Calu3 (cell line): ENCODE results near the gene ZMAT3. TPM values are rescaled to one million over a fixed set of nuclear protein-coding genes. Genes with fewer than 3 reads are reported as not detected.
"Not testable (repeated sequence)": the region's sequence is repeated elsewhere in the genome, so short reads cannot be mapped to it uniquely, and the experiment has no call there.

Source experiments
- BruUV-seq: library from RNA; stranded (reverse); fragments of 400-500 nt; replicated peaks from 2 replicates; lab custom pipeline; 2021; lab: Mats Ljungman, UMichigan
- CTCF ChIA-PET: fragments of 300-600 bp; sonication (Branson Sonifier 250); formaldehyde crosslinking; loops from one replicate; lab custom pipeline; 2022; ENCODE audit warnings: antibody characterized with exemption; lab: Charles Lee
- DNase-seq: peaks from one replicate; pipeline ENCODE4 v3.0.0; 2022
- H3K27ac Mint-ChIP-seq: one replicate; pipeline ENCODE4 v1.8.0; 2022; ENCODE audit warnings: mixed read lengths; ENCODE audit not compliant: unreplicated experiment
- H3K27me3 Mint-ChIP-seq: one replicate; pipeline ENCODE4 v1.8.0; 2022; ENCODE audit warnings: mixed read lengths; ENCODE audit not compliant: unreplicated experiment
- H3K36me3 Mint-ChIP-seq: one replicate; pipeline ENCODE4 v1.8.0; 2022; ENCODE audit warnings: mild to moderate bottlenecking, moderate library complexity, mixed read lengths; ENCODE audit not compliant: insufficient read depth, unreplicated experiment
- H3K4me1 Mint-ChIP-seq: one replicate; pipeline ENCODE4 v1.8.0; 2022; ENCODE audit warnings: mild to moderate bottlenecking, low read depth, mixed read lengths; ENCODE audit not compliant: unreplicated experiment
- H3K4me3 Mint-ChIP-seq: one replicate; pipeline ENCODE4 v1.8.0; 2022; ENCODE audit warnings: mild to moderate bottlenecking, low read depth, moderate library complexity, mixed read lengths; ENCODE audit not compliant: unreplicated experiment
- H3K9me3 Mint-ChIP-seq: one replicate; pipeline ENCODE4 v1.8.0; 2022; ENCODE audit warnings: low read depth, mixed read lengths; ENCODE audit not compliant: unreplicated experiment
- intact Hi-C: fragments of 100-400 bp; cut with micrococcal nuclease; formaldehyde crosslinking; loops from one replicate; pipeline ENCODE4 v1.10.0; 2022; ENCODE audit not compliant: unreplicated experiment
- total RNA-seq: library from RNA; stranded (reverse); gene quantifications from 2 replicates; pipeline ENCODE4 v1.2.3, GENCODE V29; 2022
- TF ChIP-seq, protein P1 (sequence below): fragments of 200-600 bp; IDR thresholded peaks from one replicate; pipeline ENCODE4 v1.8.0; 2022; ENCODE audit warnings: antibody characterized with exemption; ENCODE audit not compliant: unreplicated experiment

The ZMAT3 gene
- total RNA-seq, 1 experiment from 2014 or later: 12.1 TPM

DNA sequence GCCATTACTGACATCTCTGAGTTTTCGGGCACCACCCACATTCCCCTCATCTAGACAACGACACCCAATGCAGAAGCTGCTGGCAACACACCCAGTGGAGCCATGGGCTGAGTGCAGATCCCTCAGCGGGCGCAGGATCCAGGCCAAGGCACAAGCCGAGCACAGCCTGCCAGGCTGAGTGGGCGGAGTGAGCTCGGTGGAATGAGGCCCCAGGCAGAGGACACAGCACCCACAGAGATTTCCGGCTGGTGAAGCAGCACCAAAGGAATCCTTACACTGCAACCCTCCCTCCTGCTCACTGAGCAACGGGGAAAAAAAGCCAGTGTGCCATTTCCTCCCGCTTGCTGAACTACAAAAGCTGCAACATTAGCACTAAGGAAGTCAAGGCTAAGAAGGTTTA is 34.3 kb downstream of the ZMAT3 start:
- H3K4me3 Mint-ChIP-seq: no peak overlapping the region
- no peaks in the 10 kb centered on the region for H3K4me1 Mint-ChIP-seq
- no TSS peak for BruUV-seq
- CTCF ChIA-PET: interaction anchor here (0.5 to 1.0 kb wide), 2 partner anchors 13 to 270 kb away, joined by 3 to 4 read pairs; no protein-coding TSS in a partner anchor
- no peaks in the 10 kb centered on the region for H3K27me3 Mint-ChIP-seq
- no peak overlapping the region for H3K27ac Mint-ChIP-seq
- DNase-seq: no peak
- intact Hi-C loops: no loop called here
- no peaks in the 10 kb centered on the region for H3K36me3 Mint-ChIP-seq
- TF ChIP-seq, protein P1, sequence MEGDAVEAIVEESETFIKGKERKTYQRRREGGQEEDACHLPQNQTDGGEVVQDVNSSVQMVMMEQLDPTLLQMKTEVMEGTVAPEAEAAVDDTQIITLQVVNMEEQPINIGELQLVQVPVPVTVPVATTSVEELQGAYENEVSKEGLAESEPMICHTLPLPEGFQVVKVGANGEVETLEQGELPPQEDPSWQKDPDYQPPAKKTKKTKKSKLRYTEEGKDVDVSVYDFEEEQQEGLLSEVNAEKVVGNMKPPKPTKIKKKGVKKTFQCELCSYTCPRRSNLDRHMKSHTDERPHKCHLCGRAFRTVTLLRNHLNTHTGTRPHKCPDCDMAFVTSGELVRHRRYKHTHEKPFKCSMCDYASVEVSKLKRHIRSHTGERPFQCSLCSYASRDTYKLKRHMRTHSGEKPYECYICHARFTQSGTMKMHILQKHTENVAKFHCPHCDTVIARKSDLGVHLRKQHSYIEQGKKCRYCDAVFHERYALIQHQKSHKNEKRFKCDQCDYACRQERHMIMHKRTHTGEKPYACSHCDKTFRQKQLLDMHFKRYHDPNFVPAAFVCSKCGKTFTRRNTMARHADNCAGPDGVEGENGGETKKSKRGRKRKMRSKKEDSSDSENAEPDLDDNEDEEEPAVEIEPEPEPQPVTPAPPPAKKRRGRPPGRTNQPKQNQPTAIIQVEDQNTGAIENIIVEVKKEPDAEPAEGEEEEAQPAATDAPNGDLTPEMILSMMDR: no peak
- H3K9me3 Mint-ChIP-seq: no peaks in the 10 kb centered on the region

DNA sequence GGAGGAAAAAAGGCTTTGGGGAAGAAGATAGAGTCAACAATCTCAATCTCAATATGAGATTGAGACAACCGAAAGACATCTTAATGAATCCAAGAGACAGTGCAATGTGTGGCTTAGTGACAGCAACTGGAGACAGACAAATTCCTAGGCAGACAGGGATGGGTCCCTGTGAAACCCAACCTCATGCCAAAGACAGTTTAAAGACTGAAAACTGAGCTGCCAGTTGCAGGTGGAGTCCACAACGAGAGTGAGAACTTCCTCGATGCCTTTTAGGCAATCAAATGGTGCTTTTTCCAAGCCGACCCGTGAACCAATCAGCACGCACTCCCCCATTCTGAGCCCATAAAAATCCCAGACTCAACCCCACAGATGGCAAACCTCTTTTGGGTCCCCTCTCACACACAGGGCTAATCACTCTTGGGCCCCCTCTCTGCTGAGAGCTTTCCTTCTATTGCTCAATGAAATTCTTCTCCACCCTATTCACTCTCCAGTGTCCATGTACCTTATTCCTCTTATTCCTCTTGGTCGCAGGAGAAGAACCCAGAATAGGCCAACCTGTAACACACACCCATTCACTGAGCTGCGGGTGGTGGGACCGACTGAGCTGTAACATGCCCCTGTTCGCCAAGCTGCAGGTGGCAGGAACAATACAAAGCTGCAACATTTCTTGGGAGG is 34.8 kb downstream of the ZMAT3 start:
- Mint-ChIP-seq H3K27me3 (no peaks in the 10 kb centered on the region), H3K4me3 (no peak overlapping the region), H3K27ac (no peak overlapping the region), H3K36me3 (no peaks in the 10 kb centered on the region), H3K4me1 (no peaks in the 10 kb centered on the region), H3K9me3 (no peaks in the 10 kb centered on the region)
- BruUV-seq: no TSS peak
- intact Hi-C loops: no loop called here
- TF ChIP-seq, protein P1: no peak
- CTCF ChIA-PET: interaction anchor here (1.0 kb wide), 1 partner anchor 14 kb away, joined by 3 read pairs; no protein-coding TSS in a partner anchor
- DNase-seq: no peak

DNA sequence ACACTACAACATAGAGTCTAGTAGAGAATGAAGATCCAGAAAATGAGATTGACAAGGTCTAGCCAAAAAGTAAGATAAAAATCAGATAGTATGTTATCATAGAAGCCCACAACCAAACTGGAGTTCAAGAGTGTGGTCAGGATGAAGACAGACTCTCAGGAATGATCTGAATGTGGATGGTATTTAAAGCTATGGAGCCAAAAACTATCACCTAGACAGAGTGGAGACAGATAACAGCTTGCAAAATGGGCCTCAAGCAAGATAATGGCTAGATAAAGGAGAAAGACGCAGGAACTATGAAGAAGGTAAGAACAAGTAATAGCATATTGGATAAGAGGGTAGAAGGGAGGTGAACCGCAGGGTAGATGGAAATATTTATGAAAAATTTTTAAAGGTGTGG is 35.4 kb downstream of the ZMAT3 start:
- BruUV-seq: no TSS peak
- no peaks in the 10 kb centered on the region for H3K27me3 Mint-ChIP-seq
- H3K4me1 Mint-ChIP-seq: no peaks in the 10 kb centered on the region
- intact Hi-C loops: no loop called here
- H3K36me3 Mint-ChIP-seq: no peaks in the 10 kb centered on the region
- H3K27ac Mint-ChIP-seq: no peak overlapping the region
- TF ChIP-seq, protein P1: no peak
- H3K4me3 Mint-ChIP-seq: no peak overlapping the region
- DNase-seq: no peak
- CTCF ChIA-PET: no interaction called here
- H3K9me3 Mint-ChIP-seq: no peaks in the 10 kb centered on the region

DNA sequence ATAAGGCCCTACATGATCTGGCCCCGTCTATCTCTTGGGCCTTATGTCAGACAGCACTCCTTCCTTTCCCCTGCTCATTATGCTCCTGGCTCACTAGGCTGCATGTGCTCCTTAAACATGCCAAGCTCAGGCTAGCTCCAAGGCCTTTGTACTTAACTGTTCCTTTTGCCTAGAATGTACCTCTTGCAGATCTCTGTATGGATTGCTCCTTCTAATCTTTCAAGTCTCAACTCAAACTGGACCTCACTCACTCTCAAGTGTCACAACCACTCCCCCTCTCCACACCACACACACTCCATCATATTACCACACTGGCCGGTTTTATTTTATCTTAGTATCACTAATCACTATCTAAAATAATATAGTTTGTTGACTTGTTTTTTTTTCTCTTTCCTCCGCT is 36.4 kb downstream of the ZMAT3 start:
- H3K9me3 Mint-ChIP-seq: no peaks in the 10 kb centered on the region
- DNase-seq: no peak
- intact Hi-C loops: no loop called here
- H3K27me3 Mint-ChIP-seq: no peaks in the 10 kb centered on the region
- no peak overlapping the region for H3K27ac Mint-ChIP-seq
- CTCF ChIA-PET: no interaction called here
- TF ChIP-seq, protein P1: no peak
- no peaks in the 10 kb centered on the region for H3K36me3 Mint-ChIP-seq
- BruUV-seq: no TSS peak
- no peak overlapping the region for H3K4me3 Mint-ChIP-seq
- no peaks in the 10 kb centered on the region for H3K4me1 Mint-ChIP-seq

DNA sequence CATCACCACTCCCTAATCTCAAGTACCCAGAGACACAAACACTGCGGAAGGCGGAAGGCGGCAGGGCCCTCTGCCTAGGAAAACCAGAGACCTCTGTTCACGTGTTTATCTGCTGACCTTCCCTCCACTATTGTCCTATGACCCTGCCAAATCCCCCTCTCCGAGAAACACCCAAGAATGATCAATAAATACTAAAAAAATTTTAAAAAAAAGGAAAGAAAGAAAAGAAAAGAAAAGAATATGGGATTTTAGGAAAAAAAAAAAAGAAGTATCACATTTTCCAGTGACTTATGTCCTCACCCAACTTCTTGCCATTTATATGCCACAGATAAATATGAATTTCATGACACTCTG is 38.3 kb downstream of the ZMAT3 start:
- H3K27ac Mint-ChIP-seq, H3K27me3 Mint-ChIP-seq, H3K4me3 Mint-ChIP-seq, H3K4me1 Mint-ChIP-seq, H3K9me3 Mint-ChIP-seq, H3K36me3 Mint-ChIP-seq, intact Hi-C loops, DNase-seq, BruUV-seq, CTCF ChIA-PET: not testable (repeated sequence)

DNA sequence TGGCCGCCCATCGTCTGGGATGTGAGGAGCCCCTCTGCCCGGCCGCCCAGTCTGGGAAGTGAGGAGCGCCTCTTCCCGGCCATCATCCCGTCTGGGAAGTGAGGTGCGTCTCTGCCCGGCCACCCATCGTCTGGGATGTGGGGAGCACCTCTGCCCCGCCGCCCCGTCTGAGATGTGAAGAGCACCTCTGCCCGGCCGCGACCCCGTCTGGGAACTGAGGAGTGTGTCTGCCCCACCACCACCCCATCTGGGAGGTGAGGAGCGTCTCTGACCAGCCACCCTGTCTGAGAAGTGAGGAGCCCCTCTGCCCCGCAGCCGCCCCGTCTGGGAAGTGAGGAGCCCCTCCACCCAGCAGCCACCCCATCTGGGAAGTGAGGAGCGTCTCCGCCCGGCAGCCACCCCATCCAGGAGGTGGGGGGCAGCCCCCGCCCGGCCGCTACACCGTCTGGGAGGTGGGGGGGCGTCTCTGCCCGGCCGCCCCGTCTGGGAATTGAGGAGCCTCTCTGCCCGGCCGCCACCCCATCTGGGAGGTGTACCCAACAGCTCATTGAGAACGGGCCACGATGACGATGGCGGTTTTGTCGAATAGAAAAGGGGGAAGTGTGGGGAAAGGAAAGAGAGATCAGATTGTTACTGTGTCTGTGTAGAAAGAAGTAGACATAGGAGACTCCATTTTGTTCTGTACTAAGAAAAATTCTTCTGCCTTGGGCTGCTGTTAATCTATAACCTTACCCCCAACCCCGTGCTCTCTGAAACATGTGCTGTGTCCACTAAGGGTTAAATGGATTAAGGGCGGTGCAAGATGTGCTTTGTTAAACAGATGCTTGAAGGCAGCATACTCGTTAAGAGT is 38.9 kb downstream of the ZMAT3 start:
- DNase-seq, H3K4me3 Mint-ChIP-seq, H3K4me1 Mint-ChIP-seq, H3K27me3 Mint-ChIP-seq, BruUV-seq, H3K27ac Mint-ChIP-seq, H3K36me3 Mint-ChIP-seq, H3K9me3 Mint-ChIP-seq, intact Hi-C loops, CTCF ChIA-PET: not testable (repeated sequence)
